HepG2 (cell line): Measurements from ENCODE around the gene CNNM1. TPM values are rescaled to one million over a fixed set of nuclear protein-coding genes. Genes with fewer than 3 reads are reported as not detected.
A peak's percentile ranks its signal among the peaks of the same experiment; 100 is the strongest.

Experiments used
- ATAC-seq: fragments of 200-7000 bp; cut with Tn5 transposase; 3 replicates; pipeline ENCODE4 v1.9.1; 2020; ENCODE audit warnings: mild to moderate bottlenecking, moderate library complexity
- BruUV-seq: library from RNA; stranded (reverse); fragments of 400-500 nt; replicated peaks from 2 replicates; lab custom pipeline; 2021; lab: Mats Ljungman, UMichigan
- CTCF ChIA-PET: fragments of 300-600 bp; formaldehyde crosslinking; extraction: SDS; loops from one replicate; lab custom pipeline; 2021; ENCODE audit warnings: low total read pairs, inconsistent platforms, low intra/inter-chr PET ratio; lab: Yijun Ruan, JAX
- POLR2A ChIA-PET: fragments of 350-600 bp; sonication (Branson Sonifier 250); formaldehyde crosslinking; loops from one replicate; lab custom pipeline; 2020; ENCODE audit warnings: antibody characterized with exemption, inconsistent platforms; lab: Yijun Ruan, JAX
- DNase-seq: peaks from one replicate; pipeline ENCODE4 v3.0.0-alpha.2; 2015; ENCODE audit warnings: low spot score
- FAIRE-seq: peaks from 3 replicates; lab custom pipeline; 2011; peaks lifted over from hg19 to GRCh38; lab: Jason Lieb, UNC
- H2AFZ ChIP-seq: one replicate; pipeline ENCODE4 v1.6.1; 2011; ENCODE audit warnings: low read length, inconsistent platforms
- H3K27ac ChIP-seq: fragments of 300-600 bp; 3 replicates; pipeline ENCODE4 v1.8.0; 2011; ENCODE audit warnings: mixed run types, mild to moderate bottlenecking, mixed read lengths, low read length, inconsistent platforms; ENCODE audit not compliant: insufficient read depth; ENCODE audit errors: extremely low read length
- H3K27me3 ChIP-seq, 2 experiments: fragments of 200-600 bp in 1 of 2; 2 replicates in 1 of 2; 3 replicates in 1 of 2; pipeline versions ENCODE4 v1.6.0 to v1.8.0; 2011; ENCODE audit warnings: low read length in 2 of 2, mild to moderate bottlenecking in 2 of 2, moderate library complexity in 2 of 2, inconsistent platforms in 1 of 2; ENCODE audit not compliant: insufficient read depth in 2 of 2, control insufficient read depth in 1 of 2
- H3K36me3 ChIP-seq, 2 experiments: fragments of 200-600 bp in 1 of 2; replicated peaks in 1 of 2; 2 replicates in 1 of 2; 3 replicates in 1 of 2; pipeline versions ENCODE4 v1.5.1 to v1.8.0; 2011; ENCODE audit warnings: low read length in 2 of 2, inconsistent platforms in 1 of 2; ENCODE audit not compliant: insufficient read depth in 2 of 2, control insufficient read depth in 1 of 2
- H3K4me1 ChIP-seq: 2 replicates; pipeline ENCODE4 v1.5.1; 2012; ENCODE audit warnings: low read length, inconsistent platforms; ENCODE audit not compliant: insufficient read depth
- H3K4me2 ChIP-seq: 2 replicates; pipeline ENCODE4 v1.6.0; 2011; ENCODE audit warnings: low read depth, low read length, inconsistent platforms
- H3K4me3 ChIP-seq, 3 experiments: fragments of 200-600 bp in 1 of 3; sonication (generic), shearing (Covaris generic) in 1 of 3; replicated peaks in 1 of 3; 2 replicates each; pipeline ENCODE4 v1.5.1; 2011 to 2016; ENCODE audit warnings: low read length in 3 of 3, inconsistent platforms in 2 of 3, low read depth in 2 of 3, mild to moderate bottlenecking in 2 of 3, control low read depth in 1 of 3, mixed read lengths in 1 of 3; ENCODE audit not compliant: insufficient read depth in 1 of 3
- H3K79me2 ChIP-seq: one replicate; pipeline ENCODE4 v1.6.1; 2011; ENCODE audit warnings: low read length, inconsistent platforms; ENCODE audit not compliant: insufficient read depth
- H3K9ac ChIP-seq: 2 replicates; pipeline ENCODE4 v1.6.0; 2011; ENCODE audit warnings: mild to moderate bottlenecking, low read depth, low read length, inconsistent platforms; ENCODE audit not compliant: insufficient read depth
- H3K9me3 ChIP-seq: 2 replicates; pipeline ENCODE4 v1.5.1; 2012; ENCODE audit warnings: mild to moderate bottlenecking, low read length
- H4K20me1 ChIP-seq: 2 replicates; pipeline ENCODE4 v1.6.0; 2011; ENCODE audit warnings: inconsistent platforms, mild to moderate bottlenecking, low read length, moderate library complexity; ENCODE audit not compliant: insufficient read depth
- ATF7 ChIP-seq, 2 experiments: fragments of 450-650 bp in 1 of 2; sonication (generic) in 1 of 2; formaldehyde crosslinking in 1 of 2; IDR thresholded peaks; 2 replicates each; pipeline versions ENCODE4 v1.4.0 to v1.6.1; 2016 to 2020; ENCODE audit warnings: antibody characterized with exemption in 1 of 2, mild to moderate bottlenecking in 1 of 2, missing genetic modification reagents in 1 of 2
- KMT2B ChIP-seq: IDR thresholded peaks from 2 replicates; pipeline ENCODE4 v1.6.1; 2016; ENCODE audit warnings: missing genetic modification reagents, missing compliant biosample characterization
- MED13 ChIP-seq: sonication (generic); formaldehyde crosslinking; IDR thresholded peaks from 2 replicates; pipeline ENCODE4 v1.5.0; 2020; ENCODE audit warnings: missing genetic modification reagents
- MLX ChIP-seq: IDR thresholded peaks from 2 replicates; pipeline ENCODE4 v1.6.1; 2016
- MXI1 ChIP-seq: IDR thresholded peaks from 3 replicates; pipeline ENCODE4 v1.6.1; 2012; ENCODE audit warnings: low read depth, low read length, inconsistent platforms, borderline replicate concordance
- PPARG ChIP-seq: conservative IDR thresholded peaks from 2 replicates; pipeline ENCODE4 v1.6.1; 2016; ENCODE audit warnings: missing biosample characterization, missing genetic modification reagents
- ZNF776 ChIP-seq: sonication (generic); formaldehyde crosslinking; IDR thresholded peaks from 2 replicates; pipeline ENCODE4 v1.4.0; 2020; ENCODE audit warnings: mild to moderate bottlenecking, missing genetic modification reagents
- WGBS: methylation state at CpG from one replicate; pipeline ENCODE4 v1.1.6; 2017; ENCODE audit warnings: low lambda C conversion rate; 5-methylcytosine and 5-hydroxymethylcytosine counted together
- in situ Hi-C: cut with HindIII; loops from 2 replicates; pipeline ENCODE4 v1.10.0; 2017; ENCODE audit warnings: low pct_unique_long_range_greater_than_20kb; ENCODE audit not compliant: extremely low pct_ligation_motif_present
- intact Hi-C: fragments of 100-400 bp; cut with micrococcal nuclease; formaldehyde crosslinking; loops from one replicate; pipeline ENCODE4 v1.10.0; 2022; ENCODE audit not compliant: unreplicated experiment
- polyA plus RNA-seq, 8 experiments: library from polyadenylated mRNA; depleted of rRNA in 3 of 8; stranded (reverse) in 7 of 8; unstranded in 1 of 8; fragments of >200 nt; fragmentation: Illumina TruSeq in 4 of 8; extraction: Trizol in 4 of 8; gene quantifications; 2 replicates each; pipeline versions ENCODE4 v1.2.1 to v1.2.3, GENCODE V29; 2011 to 2016; ENCODE audit warnings: low read depth in 4 of 8, missing spikeins in 1 of 8, mixed read lengths in 1 of 8; ENCODE audit not compliant: insufficient read depth in 1 of 8
- total RNA-seq, 5 experiments: library from RNA; depleted of rRNA; stranded (reverse); fragments of >200 nt; fragmentation: Illumina TruSeq; extraction: Trizol; gene quantifications; 2 replicates each; pipeline ENCODE4 v1.2.3, GENCODE V29; 2016; ENCODE audit warnings: low read depth in 1 of 5

The CNNM1 gene
- total and polyA plus RNA-seq, 2 of the 13 experiments (the other 11 are each of a cell fraction or from before 2014, with no cell fraction given): 4.3 to 9.6 TPM

GRCh38 chr10:99395750-99396445 lies 66.7 kb downstream of the CNNM1 start (continued):
- TF ChIP-seq MLX (CRISPR knock-in tag): peak; percentile 68
- peak; percentile 69; the same call in 1 of the 3 replicates for TF ChIP-seq MXI1
- TF ChIP-seq PPARG: peak; percentile 95
- peak; percentile 30; the same call in 1 of the 2 replicates for TF ChIP-seq KMT2B (CRISPR knock-in tag)
- TF ChIP-seq MED13 (CRISPR knock-in tag): peak; percentile 36; the same call in 1 of the 2 replicates

- peaks cover 56% of the 10 kb centered on the region for H3K4me1 ChIP-seq
- peaks cover 18 to 41% of the 10 kb centered on the region in 2 experiments for H3K36me3 ChIP-seq
- peak overlapping the region; percentile 44 for H3K4me2 ChIP-seq
- H3K9ac ChIP-seq: no peak overlapping the region
- no peak overlapping the region for H2AFZ ChIP-seq
- peak; percentile 18 for FAIRE-seq
- no peak overlapping the region for H3K4me3 ChIP-seq
- DNase-seq: peak; percentile 26
- ChIA-PET POLR2A (interaction anchor here (1.5 to 3.5 kb wide), 2 partner anchors 25 to 34 kb away, joined by 4 to 16 read pairs; partner anchors contain the start of gene GOT1), CTCF (no interaction called here)
- in situ Hi-C loops (no loop called here), intact Hi-C loops (loop anchor here (1.0 to 2.0 kb wide), 2 partner anchors 16 to 34 kb away; partner anchors contain the start of gene GOT1)
- H3K27me3 ChIP-seq: no peaks in the 10 kb centered on the region
- no peaks in the 10 kb centered on the region for H4K20me1 ChIP-seq
- peak overlapping the region; percentile 76 for H3K27ac ChIP-seq
- peak; percentile 5; the same call in 1 of the 3 replicates for ATAC-seq
- BruUV-seq: no TSS peak
- WGBS: 62% methylated on average over 3 of the region's 3 CpGs
- no peaks in the 10 kb centered on the region for H3K9me3 ChIP-seq
- H3K79me2 ChIP-seq: no peaks in the 10 kb centered on the region
- peak; percentile 4; the same call in 1 of the 2 replicates for TF ChIP-seq ATF7 (IDR thresholded peaks at IDR 0.05)
- TF ChIP-seq ATF7 (CRISPR knock-in tag; IDR thresholded peaks at IDR 0.05): no peak
- no peak for TF ChIP-seq ZNF776 (CRISPR knock-in tag)
Measured at GRCh38 chr10:99396471-99396870, 67.3 kb downstream of the CNNM1 start.
